GM12892 (cell line): ENCODE results near the gene ARSB.

Experiments
- POLR2A ChIP-seq: IDR thresholded peaks from 2 replicates; pipeline ENCODE4 v1.6.1; 2011; ENCODE audit warnings: low read depth, low read length, control low read depth
- POLR2AphosphoS5 ChIP-seq: IDR thresholded peaks from 2 replicates; pipeline ENCODE4 v1.6.1; 2011; ENCODE audit warnings: low read depth, low read length, control low read depth
- TAF1 ChIP-seq: IDR thresholded peaks from 2 replicates; pipeline ENCODE4 v1.6.1; 2011; ENCODE audit warnings: low read depth, mild to moderate bottlenecking, control low read depth, low read length, borderline replicate concordance

DNA sequence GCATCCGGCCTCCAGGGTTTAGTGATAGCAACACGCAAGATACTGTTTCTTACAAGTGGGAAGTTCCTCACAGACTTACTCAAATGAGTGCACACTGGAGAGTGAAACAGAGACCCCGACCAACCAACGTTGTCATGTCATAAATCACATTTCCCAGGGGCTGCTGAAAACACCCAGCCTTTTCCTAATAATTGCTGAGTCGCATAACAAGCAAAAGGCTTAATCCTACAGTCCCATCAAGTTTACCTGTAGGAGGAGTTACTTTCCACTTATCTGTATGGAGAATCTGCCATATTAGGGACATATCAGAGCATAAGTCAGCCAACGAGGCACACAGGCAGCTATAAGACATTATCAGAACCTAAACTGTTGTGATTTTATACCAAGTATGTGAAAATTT, 180.1 kb downstream of the ARSB start:
- no peak for TF ChIP-seq POLR2AphosphoS5
- TF ChIP-seq POLR2A, result no peak
- TF ChIP-seq TAF1, result no peak
